Vagina (tissue), 2 donors: Measurements from ENCODE around the gene ZNF121. TPM values are rescaled to one million over a fixed set of nuclear protein-coding genes. Genes with fewer than 3 reads are reported as not detected.

Source experiments
- DNase-seq, 2 donors: peaks; one replicate each; pipeline ENCODE4 v3.0.0-alpha.2; 2017; ENCODE audit errors: extremely low spot score in 2 of 2
- H3K27ac ChIP-seq: fragments of 200-600 bp; sonication (generic); one replicate; pipeline ENCODE4 v1.5.1; 2019
- H3K27me3 ChIP-seq: fragments of 200-600 bp; sonication (generic); one replicate; pipeline ENCODE4 v1.5.1; 2019
- H3K36me3 ChIP-seq, 2 donors: fragments of 200-600 bp; sonication (generic); one replicate each; pipeline ENCODE4 v1.5.1; 2017 to 2019
- H3K4me1 ChIP-seq: fragments of 200-600 bp; sonication (generic); one replicate; pipeline ENCODE4 v1.5.1; 2019
- H3K4me3 ChIP-seq, 2 donors: fragments of 200-600 bp; sonication (generic); 1 replicate in 1 of 2; 2 replicates in 1 of 2; pipeline ENCODE4 v1.5.1; 2016 to 2019
- H3K9me3 ChIP-seq: fragments of 200-600 bp; sonication (generic); one replicate; pipeline ENCODE4 v1.5.1; 2019
- CTCF ChIP-seq, 3 experiments: fragments of 450-650 bp in 2 of 3; fragments of 200-600 bp in 1 of 3; sonication (generic) in 1 of 3; IDR thresholded peaks; one replicate each; pipeline ENCODE4 v1.5.1; 2017 to 2019; ENCODE audit warnings: antibody characterized with exemption in 3 of 3, mild to moderate bottlenecking in 2 of 3, moderate library complexity in 2 of 3
- POLR2A ChIP-seq, 2 donors: fragments of 450-650 bp; IDR thresholded peaks; one replicate each; pipeline ENCODE4 v1.6.1; 2017; ENCODE audit warnings: antibody characterized with exemption in 2 of 2, mild to moderate bottlenecking in 2 of 2, moderate library complexity in 2 of 2
- POLR2AphosphoS5 ChIP-seq, 2 donors: sonication (generic); formaldehyde crosslinking; IDR thresholded peaks; one replicate each; pipeline ENCODE4 v1.9.0; 2017; ENCODE audit warnings: antibody characterized with exemption in 2 of 2, mild to moderate bottlenecking in 2 of 2, low read depth in 1 of 2; ENCODE audit not compliant: insufficient read depth in 1 of 2
- intact Hi-C: fragments of 100-400 bp; cut with DNase I; formaldehyde crosslinking; loops from one replicate; pipeline ENCODE4 v1.15.1; 2023
- total RNA-seq: library from RNA; depleted of rRNA; stranded (reverse); fragments of >200 nt; gene quantifications from one replicate; pipeline ENCODE4 v1.2.3, GENCODE V29; 2016

Gene ZNF121
- total RNA-seq, 1 donor from 2014 or later: 36.6 TPM

DNA sequence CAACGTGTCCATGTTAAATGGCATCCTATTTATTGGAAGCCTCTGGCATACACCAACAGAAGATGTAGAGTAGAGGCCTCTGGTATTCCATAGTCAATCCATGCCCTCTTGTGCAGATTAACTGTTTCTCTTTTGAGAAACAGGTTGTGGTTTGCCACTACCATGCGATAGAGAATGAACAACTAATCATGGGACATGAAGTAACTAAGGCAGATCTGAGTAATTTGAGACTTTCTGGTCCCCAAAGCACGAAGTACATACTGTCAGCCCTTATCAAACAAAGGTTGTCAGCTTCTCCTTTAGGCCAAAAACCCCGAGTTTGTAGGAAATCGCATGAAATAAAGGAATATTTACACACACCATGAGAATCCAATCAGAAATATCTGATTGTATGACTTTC, 3.6 kb downstream of the ZNF121 start:
- TF ChIP-seq POLR2A (IDR thresholded peaks at IDR 0.05): no peak
- TF ChIP-seq POLR2AphosphoS5 (IDR thresholded peaks at IDR 0.05; ENCODE audit: insufficient read depth in 1 of 2, low read depth in 1 of 2): no peak
- no peak for TF ChIP-seq CTCF (IDR thresholded peaks at IDR 0.05)
- Histone ChIP-seq H3K4me3 (no peak overlapping the region), H3K27me3 (no peaks in the 10 kb centered on the region), H3K9me3 (peaks cover 15% of the 10 kb centered on the region), H3K36me3 (peaks cover 0 to 27% of the 10 kb centered on the region in 2 donors), H3K4me1 (peaks cover 20% of the 10 kb centered on the region), H3K27ac (no peak overlapping the region)
- intact Hi-C loops: no loop called here
- DNase-seq: no peak

DNA sequence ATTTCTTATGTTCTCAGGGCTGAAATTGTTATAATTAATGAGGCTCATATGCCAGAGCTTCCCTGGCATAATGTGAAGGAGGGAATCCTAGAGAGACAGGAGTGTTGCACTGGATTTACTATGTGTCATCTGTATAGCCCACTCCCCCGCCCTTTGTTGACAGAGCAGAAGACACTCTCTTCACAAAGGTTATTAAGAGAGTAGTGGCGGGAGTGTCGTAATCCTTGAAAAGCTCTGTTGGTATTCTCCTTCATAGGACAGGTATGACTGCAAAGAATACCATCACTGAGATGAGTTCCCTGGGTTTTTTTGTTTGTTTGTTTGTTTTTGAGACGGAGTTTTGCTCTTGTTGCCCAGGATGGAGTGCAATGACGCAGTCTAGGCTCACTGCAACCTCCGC, 14.0 kb downstream of the ZNF121 start:
- intact Hi-C loops: no loop called here
- no peaks in the 10 kb centered on the region for H3K27me3 ChIP-seq
- H3K4me3 ChIP-seq: no peak overlapping the region
- DNase-seq: no peak
- TF ChIP-seq POLR2A (IDR thresholded peaks at IDR 0.05): no peak
- no peak for TF ChIP-seq POLR2AphosphoS5 (IDR thresholded peaks at IDR 0.05; ENCODE audit: insufficient read depth in 1 of 2, low read depth in 1 of 2)
- no peak for TF ChIP-seq CTCF (IDR thresholded peaks at IDR 0.05)
- H3K4me1 ChIP-seq: no peaks in the 10 kb centered on the region
- H3K27ac ChIP-seq: no peak overlapping the region
- H3K9me3 ChIP-seq: peaks cover 96% of the 10 kb centered on the region
- peaks cover 24 to 87% of the 10 kb centered on the region in 2 donors for H3K36me3 ChIP-seq

- H3K36me3 ChIP-seq: peaks cover 24 to 94% of the 10 kb centered on the region in 2 donors
- no peaks in the 10 kb centered on the region for H3K27me3 ChIP-seq
- H3K9me3 ChIP-seq: peaks cover 93% of the 10 kb centered on the region
- intact Hi-C loops: no loop called here
- H3K4me1 ChIP-seq: no peaks in the 10 kb centered on the region
- DNase-seq: no peak
- H3K4me3 ChIP-seq: peak overlapping the region in 1 of 2 donors; percentile 6
- no peak overlapping the region for H3K27ac ChIP-seq
- TF ChIP-seq POLR2AphosphoS5 (IDR thresholded peaks at IDR 0.05; ENCODE audit: insufficient read depth in 1 of 2, low read depth in 1 of 2) (no peak), POLR2A (IDR thresholded peaks at IDR 0.05) (no peak), CTCF (IDR thresholded peaks at IDR 0.05) (no peak)
Measured at GRCh38 chr19:9566729-9567128, 17.6 kb downstream of the ZNF121 start.

- H3K4me3 ChIP-seq: peak overlapping the region in 1 of 2 donors; percentile 6
- H3K36me3 ChIP-seq: peaks cover 24 to 95% of the 10 kb centered on the region in 2 donors
- no peak for TF ChIP-seq POLR2A (IDR thresholded peaks at IDR 0.05)
- TF ChIP-seq CTCF (IDR thresholded peaks at IDR 0.05): no peak
- TF ChIP-seq POLR2AphosphoS5 (IDR thresholded peaks at IDR 0.05; ENCODE audit: insufficient read depth in 1 of 2, low read depth in 1 of 2): no peak
- H3K27me3 ChIP-seq: no peaks in the 10 kb centered on the region
- H3K27ac ChIP-seq: no peak overlapping the region
- intact Hi-C loops: no loop called here
- no peaks in the 10 kb centered on the region for H3K4me1 ChIP-seq
- H3K9me3 ChIP-seq: peaks cover 94% of the 10 kb centered on the region
- no peak for DNase-seq
Measured at GRCh38 chr19:9565900-9566705, 18.2 kb downstream of the ZNF121 start.
